A549 (cell line): ENCODE data around the gene RIPK4. TPM values are rescaled to one million over a fixed set of nuclear protein-coding genes. Genes with fewer than 3 reads are reported as not detected.
A peak's percentile ranks its signal among the peaks of the same experiment; 100 is the strongest.

Experiments
- ATAC-seq, 2 experiments: fragments of 200-7000 bp in 1 of 2; fragments of >200 bp in 1 of 2; cut with Nextera tagmentation in 1 of 2; cut with Tn5 transposase in 1 of 2; 3 replicates each; pipeline versions ENCODE4 v1.8.0 to v1.9.1; 2018 to 2020; ENCODE audit warnings: mild to moderate bottlenecking in 1 of 2, moderate library complexity in 1 of 2
- CTCF ChIA-PET: fragments of 300-600 bp; sonication (Branson Sonifier 250); formaldehyde crosslinking; extraction: SDS; loops from one replicate; lab custom pipeline; 2021; ENCODE audit warnings: antibody characterized with exemption, inconsistent platforms; lab: Yijun Ruan, JAX
- POLR2A ChIA-PET: fragments of 350-600 bp; formaldehyde crosslinking; extraction: SDS; loops from one replicate; lab custom pipeline; 2021; ENCODE audit warnings: antibody characterized with exemption, inconsistent platforms; lab: Yijun Ruan, JAX
- DNase-seq, 2 experiments: peaks; one replicate each; pipeline versions ENCODE4 v3.0.0 to v3.0.0-alpha.2; 2011 to 2016; ENCODE audit warnings: low read depth in 1 of 2, low spot score in 1 of 2
- FAIRE-seq: peaks from 2 replicates; lab custom pipeline; 2011; peaks lifted over from hg19 to GRCh38; lab: Jason Lieb, UNC
- H3K27ac ChIP-seq, 2 experiments: fragments of >200 bp; sonication (Bioruptor Twin); formaldehyde crosslinking; 3 replicates each; pipeline ENCODE4 v1.5.1; 2016 to 2017
- H3K4me1 ChIP-seq: fragments of >200 bp; sonication (Bioruptor Twin); formaldehyde crosslinking; 3 replicates; pipeline ENCODE4 v1.6.1; 2016
- H3K4me2 ChIP-seq: fragments of >200 bp; sonication (Bioruptor Twin); formaldehyde crosslinking; 3 replicates; pipeline ENCODE4 v1.6.1; 2016
- H3K4me3 ChIP-seq: fragments of >200 bp; sonication (Bioruptor Twin); formaldehyde crosslinking; 3 replicates; pipeline ENCODE4 v1.5.1; 2016
- H3K9me3 ChIP-seq: fragments of >200 bp; sonication (Bioruptor Twin); formaldehyde crosslinking; 3 replicates; pipeline ENCODE4 v1.6.1; 2016
- CBX8 ChIP-seq: fragments of 200-600 bp; sonication (generic); IDR thresholded peaks from 2 replicates; pipeline ENCODE4 v1.6.1; 2016
- CEBPB ChIP-seq, 2 experiments: fragments of >200 bp in 1 of 2; sonication (Bioruptor Twin) in 1 of 2; formaldehyde crosslinking in 1 of 2; IDR thresholded peaks; 2 replicates each; pipeline ENCODE4 v1.6.1; 2012 to 2016
- CHD4 ChIP-seq: fragments of 200-600 bp; sonication (generic); IDR thresholded peaks from 2 replicates; pipeline ENCODE4 v1.6.1; 2016; ENCODE audit warnings: antibody characterized with exemption, mild to moderate bottlenecking, borderline replicate concordance
- EHF ChIP-seq: fragments of 250-450 bp; sonication (Bioruptor Pico); IDR thresholded peaks from 2 replicates; pipeline ENCODE4 v1.5.0; 2020; ENCODE audit warnings: mild to moderate bottlenecking
- EHMT2 ChIP-seq: fragments of 200-600 bp; sonication (generic); IDR thresholded peaks from 2 replicates; pipeline ENCODE4 v1.6.1; 2016; ENCODE audit warnings: antibody characterized with exemption, low read depth, mild to moderate bottlenecking, moderate library complexity
- EP300 ChIP-seq, 2 experiments: fragments of >200 bp; sonication (Bioruptor Twin); formaldehyde crosslinking; IDR thresholded peaks; 2 replicates in 1 of 2; 3 replicates in 1 of 2; pipeline ENCODE4 v1.6.1; 2016 to 2017
- HDAC2 ChIP-seq: fragments of 200-600 bp; sonication (generic); IDR thresholded peaks from 2 replicates; pipeline ENCODE4 v1.6.1; 2016
- HOXB13 ChIP-seq: fragments of 250-450 bp; sonication (Bioruptor Pico); IDR thresholded peaks from 2 replicates; pipeline ENCODE4 v1.5.0; 2020; ENCODE audit warnings: low read depth, mild to moderate bottlenecking, moderate library complexity
- JUN ChIP-seq, 2 experiments: fragments of >200 bp; sonication (Bioruptor Twin); formaldehyde crosslinking; IDR thresholded peaks; 2 replicates in 1 of 2; 3 replicates in 1 of 2; pipeline ENCODE4 v1.6.1; 2016 to 2017
- MAZ ChIP-seq: fragments of 150-350 bp; IDR thresholded peaks from 2 replicates; pipeline ENCODE4 v1.6.1; 2014; ENCODE audit warnings: antibody characterized with exemption, low read depth, low read length, borderline replicate concordance
- NFE2L2 ChIP-seq: fragments of 150-350 bp; conservative IDR thresholded peaks from 2 replicates; pipeline ENCODE4 v1.6.1; 2014; ENCODE audit warnings: low read length
- NR3C1 ChIP-seq: fragments of >200 bp; sonication (Bioruptor Twin); formaldehyde crosslinking; IDR thresholded peaks from 3 replicates; pipeline ENCODE4 v1.6.1; 2017
- PHF8 ChIP-seq: fragments of 200-600 bp; sonication (generic); IDR thresholded peaks from 2 replicates; pipeline ENCODE4 v1.6.1; 2016; ENCODE audit warnings: low read depth, mild to moderate bottlenecking, antibody characterized with exemption, moderate library complexity, borderline replicate concordance
- POLR2A ChIP-seq: IDR thresholded peaks from 2 replicates; pipeline ENCODE4 v1.6.1; 2012; ENCODE audit warnings: mild to moderate bottlenecking, low read length
- POLR2AphosphoS2 ChIP-seq: conservative IDR thresholded peaks from 2 replicates; pipeline ENCODE4 v1.6.1; 2012; ENCODE audit warnings: low read length, improper control_type of control experiment, inconsistent platforms
- RAD21 ChIP-seq, 2 experiments: fragments of >200 bp in 1 of 2; sonication (Bioruptor Twin) in 1 of 2; formaldehyde crosslinking in 1 of 2; IDR thresholded peaks in 1 of 2; conservative IDR thresholded peaks in 1 of 2; 2 replicates in 1 of 2; 3 replicates in 1 of 2; pipeline ENCODE4 v1.6.1; 2012 to 2018; ENCODE audit warnings: inconsistent platforms in 1 of 2
- RARB ChIP-seq: fragments of 250-450 bp; sonication (Bioruptor Pico); IDR thresholded peaks from 2 replicates; pipeline ENCODE4 v1.8.0; 2021; ENCODE audit warnings: mild to moderate bottlenecking, moderate library complexity
- RFX5 ChIP-seq: fragments of 450-650 bp; IDR thresholded peaks from 2 replicates; pipeline ENCODE4 v1.7.1; 2014; ENCODE audit warnings: antibody characterized with exemption, mild to moderate bottlenecking, moderate library complexity
- SMC3 ChIP-seq: fragments of >200 bp; sonication (Bioruptor Twin); formaldehyde crosslinking; IDR thresholded peaks from 3 replicates; pipeline ENCODE4 v1.6.1; 2018; ENCODE audit warnings: inconsistent platforms
- TFCP2L1 ChIP-seq: fragments of 250-450 bp; sonication (Bioruptor Pico); IDR thresholded peaks from 2 replicates; pipeline ENCODE4 v1.5.0; 2021; ENCODE audit warnings: mild to moderate bottlenecking
- ZFP36 ChIP-seq: fragments of 450-650 bp; IDR thresholded peaks from 2 replicates; pipeline ENCODE4 v1.6.1; 2014; ENCODE audit warnings: borderline replicate concordance; ENCODE audit not compliant: partially characterized antibody
- ZNF302 ChIP-seq: fragments of 250-450 bp; sonication (Bioruptor Pico); IDR thresholded peaks from 2 replicates; pipeline ENCODE4 v1.9.0; 2021; ENCODE audit warnings: inconsistent platforms, mild to moderate bottlenecking, moderate library complexity
- ZSCAN20 ChIP-seq: fragments of 250-450 bp; sonication (Bioruptor Pico); IDR thresholded peaks from 2 replicates; pipeline ENCODE4 v1.8.0; 2022; ENCODE audit warnings: mild to moderate bottlenecking, moderate library complexity
- WGBS: methylation state at CpG from one replicate; pipeline ENCODE4 v1.1.6; 2017; ENCODE audit errors: missing lambda C conversion rate; 5-methylcytosine and 5-hydroxymethylcytosine counted together
- polyA plus RNA-seq, 4 experiments: library from polyadenylated mRNA; depleted of rRNA in 3 of 4; stranded (reverse); fragments of >200 nt; fragmentation: RNase III in 1 of 4; extraction: RNeasy Plus Mini Kit Qiagen cat#74134 plus additional on column Dnase treatment in 1 of 4; gene quantifications; 2 replicates in 3 of 4; 3 replicates in 1 of 4; pipeline ENCODE4 v1.2.3, GENCODE V29; 2011 to 2017
- TF ChIP-seq, protein P1 (sequence below): fragments of 150-350 bp; IDR thresholded peaks from 2 replicates; pipeline ENCODE4 v1.6.1; 2014; ENCODE audit warnings: low read depth, mild to moderate bottlenecking, low read length
- TF ChIP-seq, protein P2 (sequence below): fragments of 450-650 bp; IDR thresholded peaks from 2 replicates; pipeline ENCODE4 v1.6.1; 2014; ENCODE audit warnings: antibody characterized with exemption
- TF ChIP-seq, protein P3 (sequence below): fragments of >200 bp; sonication (Bioruptor Twin); formaldehyde crosslinking; IDR thresholded peaks from 3 replicates; pipeline ENCODE4 v1.6.1; 2016
- TF ChIP-seq, protein P4 (sequence below): fragments of 250-450 bp; sonication (Bioruptor Pico); IDR thresholded peaks from 2 replicates; pipeline ENCODE4 v1.5.0; 2021; ENCODE audit warnings: mild to moderate bottlenecking, moderate library complexity, borderline replicate concordance
- TF ChIP-seq, protein P5 (sequence below): fragments of 200-600 bp; sonication (generic); IDR thresholded peaks from 2 replicates; pipeline ENCODE4 v1.6.1; 2016; ENCODE audit warnings: antibody characterized with exemption, mild to moderate bottlenecking, moderate library complexity
- TF ChIP-seq, protein P6 (sequence below): fragments of >200 bp; sonication (Bioruptor Twin); formaldehyde crosslinking; IDR thresholded peaks from 2 replicates; pipeline ENCODE4 v1.6.1; 2016
- TF ChIP-seq, protein P7 (sequence below): fragments of >200 bp; sonication (Bioruptor Twin); formaldehyde crosslinking; IDR thresholded peaks from 3 replicates; pipeline ENCODE4 v1.5.1; 2016

RIPK4 gene
- polyA plus RNA-seq, 2 of the 4 experiments (the other 2 are of a cell fraction): 3.0 to 5.7 TPM

DNA sequence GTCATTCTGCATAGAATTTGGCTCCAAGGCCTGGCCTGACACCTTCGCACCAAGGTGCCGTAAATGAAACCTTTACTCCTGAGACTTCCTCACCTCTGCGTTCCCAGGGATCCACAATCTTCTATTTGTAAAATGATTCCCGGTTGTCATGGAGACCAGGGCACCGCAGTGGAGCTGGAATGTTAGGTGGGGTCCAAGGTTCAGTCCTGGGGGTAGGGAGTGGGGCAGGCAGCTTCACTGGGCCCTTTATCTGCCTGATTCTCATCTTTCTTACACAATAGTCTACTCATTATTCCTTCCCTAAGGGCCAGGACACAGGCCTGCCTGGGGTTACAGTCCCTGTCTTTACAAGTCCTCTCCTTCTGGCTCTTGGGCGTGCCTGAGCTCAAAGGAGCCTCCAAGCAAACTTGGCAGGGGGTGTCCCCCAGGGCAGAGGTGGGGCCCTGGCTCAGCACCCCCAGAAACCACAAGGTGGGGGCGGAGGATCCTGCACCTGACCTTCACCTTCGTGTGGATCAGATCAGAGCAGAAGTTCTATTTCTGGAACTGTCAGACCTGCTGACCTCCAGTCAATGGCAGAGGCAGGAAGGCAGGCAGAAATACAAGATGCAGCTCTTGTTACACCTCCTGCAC lies 51.1 kb downstream of the RIPK4 start:
- H3K27ac ChIP-seq: peak overlapping the region; percentile 72 to 88
- ChIA-PET CTCF (interaction anchor here (1.0 to 1.2 kb wide), 2 partner anchors 62 to 103 kb away, joined by 3 read pairs; no protein-coding TSS in a partner anchor), POLR2A (interaction anchor here (0.8 to 1.0 kb wide), 2 partner anchors 38 to 84 kb away, joined by 3 to 4 read pairs; no protein-coding TSS in a partner anchor)
- FAIRE-seq (no peak), ATAC-seq (peak; percentile 92 to 94), DNase-seq (peak; percentile 72 to 90)
- peak overlapping the region; percentile 32 for H3K4me2 ChIP-seq
- 22% methylated on average over 7 of the region's 8 CpGs for WGBS
- H3K9me3 ChIP-seq: no peaks in the 10 kb centered on the region
- no peak overlapping the region for H3K4me3 ChIP-seq
- peaks cover 40% of the 10 kb centered on the region for H3K4me1 ChIP-seq
- TF ChIP-seq ZSCAN20: no peak
- TF ChIP-seq, protein P1, sequence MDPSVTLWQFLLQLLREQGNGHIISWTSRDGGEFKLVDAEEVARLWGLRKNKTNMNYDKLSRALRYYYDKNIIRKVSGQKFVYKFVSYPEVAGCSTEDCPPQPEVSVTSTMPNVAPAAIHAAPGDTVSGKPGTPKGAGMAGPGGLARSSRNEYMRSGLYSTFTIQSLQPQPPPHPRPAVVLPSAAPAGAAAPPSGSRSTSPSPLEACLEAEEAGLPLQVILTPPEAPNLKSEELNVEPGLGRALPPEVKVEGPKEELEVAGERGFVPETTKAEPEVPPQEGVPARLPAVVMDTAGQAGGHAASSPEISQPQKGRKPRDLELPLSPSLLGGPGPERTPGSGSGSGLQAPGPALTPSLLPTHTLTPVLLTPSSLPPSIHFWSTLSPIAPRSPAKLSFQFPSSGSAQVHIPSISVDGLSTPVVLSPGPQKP: no peak
- TF ChIP-seq ZFP36: no peak
- TF ChIP-seq PHF8: no peak
- no peak for TF ChIP-seq EHMT2
- TF ChIP-seq, protein P2, sequence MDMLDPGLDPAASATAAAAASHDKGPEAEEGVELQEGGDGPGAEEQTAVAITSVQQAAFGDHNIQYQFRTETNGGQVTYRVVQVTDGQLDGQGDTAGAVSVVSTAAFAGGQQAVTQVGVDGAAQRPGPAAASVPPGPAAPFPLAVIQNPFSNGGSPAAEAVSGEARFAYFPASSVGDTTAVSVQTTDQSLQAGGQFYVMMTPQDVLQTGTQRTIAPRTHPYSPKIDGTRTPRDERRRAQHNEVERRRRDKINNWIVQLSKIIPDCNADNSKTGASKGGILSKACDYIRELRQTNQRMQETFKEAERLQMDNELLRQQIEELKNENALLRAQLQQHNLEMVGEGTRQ: no peak
- TF ChIP-seq CHD4: no peak
- no peak; the same call in 1 of the 2 replicates for TF ChIP-seq ZNF302 (CRISPR knock-in tag)
- TF ChIP-seq, protein P3, sequence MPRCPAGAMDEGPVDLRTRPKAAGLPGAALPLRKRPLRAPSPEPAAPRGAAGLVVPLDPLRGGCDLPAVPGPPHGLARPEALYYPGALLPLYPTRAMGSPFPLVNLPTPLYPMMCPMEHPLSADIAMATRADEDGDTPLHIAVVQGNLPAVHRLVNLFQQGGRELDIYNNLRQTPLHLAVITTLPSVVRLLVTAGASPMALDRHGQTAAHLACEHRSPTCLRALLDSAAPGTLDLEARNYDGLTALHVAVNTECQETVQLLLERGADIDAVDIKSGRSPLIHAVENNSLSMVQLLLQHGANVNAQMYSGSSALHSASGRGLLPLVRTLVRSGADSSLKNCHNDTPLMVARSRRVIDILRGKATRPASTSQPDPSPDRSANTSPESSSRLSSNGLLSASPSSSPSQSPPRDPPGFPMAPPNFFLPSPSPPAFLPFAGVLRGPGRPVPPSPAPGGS: no peak
- TF ChIP-seq, protein P4, sequence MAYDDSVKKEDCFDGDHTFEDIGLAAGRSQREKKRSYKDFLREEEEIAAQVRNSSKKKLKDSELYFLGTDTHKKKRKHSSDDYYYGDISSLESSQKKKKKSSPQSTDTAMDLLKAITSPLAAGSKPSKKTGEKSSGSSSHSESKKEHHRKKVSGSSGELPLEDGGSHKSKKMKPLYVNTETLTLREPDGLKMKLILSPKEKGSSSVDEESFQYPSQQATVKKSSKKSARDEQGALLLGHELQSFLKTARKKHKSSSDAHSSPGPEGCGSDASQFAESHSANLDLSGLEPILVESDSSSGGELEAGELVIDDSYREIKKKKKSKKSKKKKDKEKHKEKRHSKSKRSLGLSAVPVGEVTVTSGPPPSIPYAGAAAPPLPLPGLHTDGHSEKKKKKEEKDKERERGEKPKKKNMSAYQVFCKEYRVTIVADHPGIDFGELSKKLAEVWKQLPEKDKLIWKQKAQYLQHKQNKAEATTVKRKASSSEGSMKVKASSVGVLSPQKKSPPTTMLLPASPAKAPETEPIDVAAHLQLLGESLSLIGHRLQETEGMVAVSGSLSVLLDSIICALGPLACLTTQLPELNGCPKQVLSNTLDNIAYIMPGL (CRISPR knock-in tag): no peak
- TF ChIP-seq HOXB13 (CRISPR knock-in tag): peak; percentile 14; the same call in 1 of the 2 replicates
- no peak for TF ChIP-seq MAZ
- TF ChIP-seq HDAC2: no peak
- peak in 1 of 2 experiments; percentile 56; a peak in 2 of 4 replicates for TF ChIP-seq CEBPB (IDR thresholded peaks at IDR 0.05)
- no peak for TF ChIP-seq POLR2A
- TF ChIP-seq TFCP2L1 (CRISPR knock-in tag): no peak
- no peak for TF ChIP-seq SMC3
- TF ChIP-seq, protein P5, sequence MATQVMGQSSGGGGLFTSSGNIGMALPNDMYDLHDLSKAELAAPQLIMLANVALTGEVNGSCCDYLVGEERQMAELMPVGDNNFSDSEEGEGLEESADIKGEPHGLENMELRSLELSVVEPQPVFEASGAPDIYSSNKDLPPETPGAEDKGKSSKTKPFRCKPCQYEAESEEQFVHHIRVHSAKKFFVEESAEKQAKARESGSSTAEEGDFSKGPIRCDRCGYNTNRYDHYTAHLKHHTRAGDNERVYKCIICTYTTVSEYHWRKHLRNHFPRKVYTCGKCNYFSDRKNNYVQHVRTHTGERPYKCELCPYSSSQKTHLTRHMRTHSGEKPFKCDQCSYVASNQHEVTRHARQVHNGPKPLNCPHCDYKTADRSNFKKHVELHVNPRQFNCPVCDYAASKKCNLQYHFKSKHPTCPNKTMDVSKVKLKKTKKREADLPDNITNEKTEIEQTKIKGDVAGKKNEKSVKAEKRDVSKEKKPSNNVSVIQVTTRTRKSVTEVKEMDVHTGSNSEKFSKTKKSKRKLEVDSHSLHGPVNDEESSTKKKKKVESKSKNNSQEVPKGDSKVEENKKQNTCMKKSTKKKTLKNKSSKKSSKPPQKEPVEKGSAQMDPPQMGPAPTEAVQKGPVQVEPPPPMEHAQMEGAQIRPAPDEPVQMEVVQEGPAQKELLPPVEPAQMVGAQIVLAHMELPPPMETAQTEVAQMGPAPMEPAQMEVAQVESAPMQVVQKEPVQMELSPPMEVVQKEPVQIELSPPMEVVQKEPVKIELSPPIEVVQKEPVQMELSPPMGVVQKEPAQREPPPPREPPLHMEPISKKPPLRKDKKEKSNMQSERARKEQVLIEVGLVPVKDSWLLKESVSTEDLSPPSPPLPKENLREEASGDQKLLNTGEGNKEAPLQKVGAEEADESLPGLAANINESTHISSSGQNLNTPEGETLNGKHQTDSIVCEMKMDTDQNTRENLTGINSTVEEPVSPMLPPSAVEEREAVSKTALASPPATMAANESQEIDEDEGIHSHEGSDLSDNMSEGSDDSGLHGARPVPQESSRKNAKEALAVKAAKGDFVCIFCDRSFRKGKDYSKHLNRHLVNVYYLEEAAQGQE: no peak
- no peak for TF ChIP-seq RFX5
- TF ChIP-seq POLR2AphosphoS2: no peak
- TF ChIP-seq EHF (CRISPR knock-in tag): no peak
- TF ChIP-seq CBX8: no peak
- TF ChIP-seq, protein P6, sequence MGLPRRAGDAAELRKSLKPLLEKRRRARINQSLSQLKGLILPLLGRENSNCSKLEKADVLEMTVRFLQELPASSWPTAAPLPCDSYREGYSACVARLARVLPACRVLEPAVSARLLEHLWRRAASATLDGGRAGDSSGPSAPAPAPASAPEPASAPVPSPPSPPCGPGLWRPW: no peak
- TF ChIP-seq RAD21 (conservative IDR thresholded peaks at IDR 0.05 in 1 of 2, IDR thresholded peaks at IDR 0.05 in 1 of 2): no peak; a peak in 1 of 5 replicates
- TF ChIP-seq RARB: no peak
- TF ChIP-seq NFE2L2: no peak
- TF ChIP-seq EP300 (IDR thresholded peaks at IDR 0.05): peak in 1 of 2 experiments; percentile 58; a peak in 1 of 5 replicates
- TF ChIP-seq JUN (IDR thresholded peaks at IDR 0.05): peak in 1 of 2 experiments; percentile 41; a peak in 2 of 5 replicates
- TF ChIP-seq, protein P7, sequence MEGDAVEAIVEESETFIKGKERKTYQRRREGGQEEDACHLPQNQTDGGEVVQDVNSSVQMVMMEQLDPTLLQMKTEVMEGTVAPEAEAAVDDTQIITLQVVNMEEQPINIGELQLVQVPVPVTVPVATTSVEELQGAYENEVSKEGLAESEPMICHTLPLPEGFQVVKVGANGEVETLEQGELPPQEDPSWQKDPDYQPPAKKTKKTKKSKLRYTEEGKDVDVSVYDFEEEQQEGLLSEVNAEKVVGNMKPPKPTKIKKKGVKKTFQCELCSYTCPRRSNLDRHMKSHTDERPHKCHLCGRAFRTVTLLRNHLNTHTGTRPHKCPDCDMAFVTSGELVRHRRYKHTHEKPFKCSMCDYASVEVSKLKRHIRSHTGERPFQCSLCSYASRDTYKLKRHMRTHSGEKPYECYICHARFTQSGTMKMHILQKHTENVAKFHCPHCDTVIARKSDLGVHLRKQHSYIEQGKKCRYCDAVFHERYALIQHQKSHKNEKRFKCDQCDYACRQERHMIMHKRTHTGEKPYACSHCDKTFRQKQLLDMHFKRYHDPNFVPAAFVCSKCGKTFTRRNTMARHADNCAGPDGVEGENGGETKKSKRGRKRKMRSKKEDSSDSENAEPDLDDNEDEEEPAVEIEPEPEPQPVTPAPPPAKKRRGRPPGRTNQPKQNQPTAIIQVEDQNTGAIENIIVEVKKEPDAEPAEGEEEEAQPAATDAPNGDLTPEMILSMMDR: no peak
- TF ChIP-seq NR3C1: no peak
